Renal cortical epithelial cell (primary cell): ENCODE data around the gene PHETA1. TPM values are rescaled to one million over a fixed set of nuclear protein-coding genes. Genes with fewer than 3 reads are reported as not detected.
A peak's percentile ranks its signal among the peaks of the same experiment; 100 is the strongest.
"Not testable (repeated sequence)": the region's sequence is repeated elsewhere in the genome, so short reads cannot be mapped to it uniquely, and the experiment has no call there.

Experiments
- DNase-seq: peaks from one replicate; pipeline ENCODE4 v3.0.0-alpha.2; 2011; ENCODE audit warnings: low read depth
- total RNA-seq: library from RNA; depleted of rRNA; stranded (reverse); fragments of >200 nt; gene quantifications from 2 replicates; pipeline ENCODE4 v1.2.3, GENCODE V29; 2014

Gene PHETA1
- total RNA-seq, 1 donor from 2014 or later, result 15.1 TPM

DNA sequence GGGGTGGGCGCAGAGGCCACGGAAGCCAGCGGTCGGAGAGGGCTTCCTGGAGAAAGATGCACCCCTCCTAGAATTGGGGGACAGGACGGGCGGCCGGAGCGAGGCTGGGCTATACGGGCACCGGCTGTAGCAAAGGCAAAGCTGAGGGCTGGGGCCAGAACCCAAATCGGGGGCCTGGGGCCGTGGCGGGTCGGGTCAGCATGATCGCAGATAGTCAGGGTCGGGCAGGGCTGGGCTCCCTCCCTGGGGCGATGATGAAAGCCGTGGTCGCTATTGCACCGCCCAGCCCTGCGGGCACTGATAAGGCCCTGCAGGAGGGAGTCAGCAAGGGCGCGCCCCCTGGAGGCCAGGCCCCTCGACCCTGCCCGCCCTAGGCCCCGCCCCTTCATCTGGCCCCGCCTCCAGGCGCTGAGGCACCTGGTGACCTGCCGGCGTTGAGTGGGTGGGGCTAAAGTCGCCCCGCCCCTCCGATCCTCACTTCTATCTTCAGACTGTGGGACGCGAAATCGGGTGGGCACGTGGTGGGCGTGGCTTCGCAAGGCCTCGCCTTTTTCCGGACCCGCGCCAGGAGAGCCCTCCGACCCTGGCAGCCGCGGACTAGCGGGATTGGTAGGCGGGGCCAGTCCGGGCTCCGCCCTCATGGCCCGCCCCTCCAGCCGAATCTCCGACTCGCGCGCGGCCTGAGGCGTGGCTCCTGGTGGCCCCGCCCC, 36.4 kb upstream of the PHETA1 start:
- peak; percentile 83 for DNase-seq

DNA sequence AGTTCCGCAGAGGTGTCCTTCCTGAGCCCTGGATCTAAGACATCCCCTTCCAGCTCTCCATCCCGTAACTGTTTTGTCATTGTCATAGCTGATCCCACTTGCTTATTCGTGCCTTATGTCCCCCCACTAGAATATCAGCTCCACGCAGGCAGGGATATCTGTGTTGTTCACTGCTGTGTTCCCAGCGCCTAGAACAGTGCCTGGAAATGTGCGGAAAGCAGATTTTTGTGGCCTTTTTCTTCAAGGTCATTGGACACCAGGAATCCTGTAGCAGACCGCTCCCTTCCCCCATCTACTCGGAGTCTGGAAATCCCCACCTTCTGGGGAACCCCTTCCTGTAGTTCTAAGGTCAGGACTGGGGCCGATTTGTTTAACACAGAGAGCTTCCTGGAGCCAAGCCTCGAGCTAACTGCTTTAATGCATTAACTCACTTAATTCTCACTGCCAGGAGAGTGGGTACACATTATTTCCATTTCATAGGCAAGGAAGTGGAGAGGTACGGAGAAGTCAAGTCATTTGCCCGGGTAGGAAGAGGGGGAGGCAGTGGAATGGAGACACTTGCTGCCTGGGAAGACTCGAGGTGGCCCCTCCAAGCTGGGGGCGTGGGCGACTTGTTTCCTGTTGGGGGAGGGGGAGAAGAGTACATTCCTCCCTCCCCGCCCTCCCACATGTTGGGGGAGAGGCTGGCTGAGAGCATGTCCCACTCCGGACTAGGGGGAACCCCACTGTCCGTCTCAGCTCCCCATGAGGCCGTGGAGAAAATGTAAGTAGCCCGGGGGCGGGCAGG, 35.7 kb upstream of the PHETA1 start:
- peak; percentile 89 for DNase-seq

DNA sequence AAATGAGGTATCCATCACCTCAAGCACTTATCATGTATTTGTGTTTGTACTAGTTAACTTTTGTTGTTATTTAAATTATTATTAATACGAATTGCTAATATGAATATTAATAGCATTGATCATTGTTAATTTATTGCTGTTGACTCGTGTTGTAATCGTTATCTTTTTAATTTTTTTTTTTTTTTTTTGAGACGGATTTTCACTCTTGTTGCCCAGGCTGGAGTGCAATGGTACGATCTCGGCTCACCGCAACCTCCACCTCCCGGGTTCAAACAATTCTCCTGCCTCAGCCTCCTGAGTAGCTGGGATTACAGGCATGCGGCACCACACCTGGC, 33.6 kb upstream of the PHETA1 start:
- not testable (repeated sequence) for DNase-seq

DNA sequence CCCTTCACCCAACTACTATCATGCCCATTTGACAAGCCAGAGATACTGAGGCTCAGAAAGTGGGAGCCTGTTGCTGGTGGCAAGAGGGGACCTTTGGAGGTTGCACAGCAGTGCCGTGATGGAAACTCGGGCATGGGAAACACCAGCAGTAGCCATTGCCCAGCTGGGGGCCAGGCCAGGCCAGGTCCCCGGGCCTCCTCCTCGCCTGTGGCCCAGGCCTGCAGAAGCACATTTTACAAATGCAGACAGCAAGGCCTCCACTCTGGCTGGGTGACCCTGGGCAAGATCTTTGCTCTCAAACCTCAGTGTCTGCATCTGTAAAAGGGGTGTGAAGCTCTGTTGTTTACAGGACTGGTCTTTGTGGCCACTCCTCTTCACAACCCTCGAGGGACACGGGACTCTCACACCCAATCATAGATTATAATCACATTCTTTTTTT, 32.3 kb upstream of the PHETA1 start:
- DNase-seq, result no peak

DNA sequence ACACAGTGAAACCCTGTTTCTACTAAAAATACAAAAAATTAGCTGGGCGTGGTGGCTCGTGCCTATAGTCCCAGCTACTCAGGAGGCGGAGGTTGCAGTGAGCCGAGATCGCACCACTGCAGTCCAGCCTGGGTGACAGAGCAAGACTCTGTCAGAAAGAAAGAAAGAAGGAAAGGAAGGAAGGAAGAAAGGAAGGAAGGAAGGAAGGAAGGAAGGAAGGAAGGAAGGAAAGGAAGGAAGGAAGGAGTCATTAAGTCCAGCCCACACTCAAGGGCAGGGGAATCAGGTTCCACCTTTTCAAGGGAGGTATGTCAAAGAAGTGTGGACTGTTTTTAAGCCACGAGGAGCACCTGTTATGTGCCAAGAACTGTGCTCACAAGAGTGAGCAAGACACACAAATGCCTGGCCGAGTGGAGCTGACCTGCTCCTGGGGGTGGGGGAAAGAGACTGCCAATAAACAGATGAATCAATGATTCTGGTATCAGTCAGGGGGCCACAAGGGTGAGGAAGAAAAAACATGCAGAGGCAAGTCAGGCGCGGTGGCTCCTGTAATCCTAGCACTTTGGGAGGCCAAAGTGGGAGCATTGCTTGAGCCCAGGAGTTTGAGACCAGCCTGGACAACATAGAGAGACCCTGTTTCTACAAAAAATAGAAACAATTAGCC, 31.0 kb upstream of the PHETA1 start:
- not testable (repeated sequence) for DNase-seq

DNA sequence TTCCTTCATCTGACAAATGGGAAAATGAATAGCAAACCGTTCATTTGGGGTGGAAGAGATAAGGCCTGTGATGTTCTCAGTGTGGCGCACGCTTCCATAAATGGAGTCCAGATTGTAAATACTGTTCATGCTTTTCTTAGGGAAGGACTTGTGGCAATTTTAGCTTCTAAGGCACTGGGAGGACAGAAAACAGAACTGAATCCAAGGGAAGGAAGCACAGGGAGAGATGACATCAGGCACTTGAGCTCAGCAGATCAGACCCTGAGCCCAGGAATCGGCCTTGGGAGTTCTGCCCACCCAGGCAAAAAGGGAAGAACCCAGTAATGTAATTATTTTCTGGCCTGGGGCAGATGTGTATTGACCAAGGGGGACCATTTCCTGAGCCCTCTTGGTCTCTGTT, 29.6 kb upstream of the PHETA1 start:
- peak; percentile 47 for DNase-seq

DNA sequence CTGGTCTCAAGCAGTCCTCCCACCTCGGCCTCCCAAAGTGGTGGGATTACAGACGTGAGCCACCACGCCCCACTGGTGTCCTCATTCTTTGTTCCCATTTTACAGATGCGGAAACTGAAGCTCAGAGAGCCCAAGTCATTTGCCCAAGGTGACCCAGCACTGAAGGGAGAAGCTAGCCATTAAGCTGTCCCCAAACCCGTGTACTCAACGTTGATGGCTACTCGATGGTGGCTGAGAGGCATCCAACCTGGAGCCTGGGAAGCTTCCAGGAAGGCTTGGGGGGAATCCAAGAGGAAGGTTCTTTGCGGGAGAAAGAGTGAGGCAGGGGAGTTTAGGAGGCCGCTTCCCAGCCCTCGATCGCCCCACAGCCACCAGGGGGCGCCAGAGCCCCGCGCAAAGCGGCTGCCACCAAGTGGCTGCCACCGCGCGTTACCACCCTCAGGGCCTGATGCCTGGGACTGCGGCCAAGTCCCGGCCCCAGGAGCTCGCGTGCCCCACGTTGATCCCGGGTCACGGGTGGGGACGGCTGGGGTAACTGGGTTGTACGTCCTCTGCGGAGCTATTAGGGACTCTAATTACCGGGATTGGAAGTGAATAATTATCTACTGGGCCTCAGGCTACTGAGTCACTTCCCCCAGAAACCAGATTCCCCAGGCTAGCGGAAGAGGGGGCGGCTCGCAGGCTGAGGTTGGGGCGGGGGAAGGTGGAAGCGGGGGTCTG, 28.0 kb upstream of the PHETA1 start:
- DNase-seq, result peak; percentile 94

DNA sequence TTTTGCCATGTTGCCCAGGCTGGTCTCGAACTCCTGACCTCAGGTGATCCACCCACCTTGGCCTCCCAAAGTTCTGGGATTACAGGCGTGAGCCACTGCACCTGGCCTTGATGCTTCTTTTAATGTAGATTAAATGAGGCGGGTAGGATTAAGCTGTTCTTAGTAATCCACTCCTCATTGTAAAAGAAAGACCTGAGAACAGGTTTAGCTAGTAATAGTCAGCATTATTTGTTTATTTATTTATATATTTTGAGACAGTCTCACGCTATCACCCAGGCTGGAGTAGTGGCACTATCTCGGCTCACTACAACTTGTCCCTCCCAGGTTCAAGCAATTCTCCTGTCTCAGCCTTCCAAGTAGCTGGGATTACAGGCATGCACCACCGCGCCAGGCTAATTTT, 27.4 kb upstream of the PHETA1 start:
- DNase-seq, result not testable (repeated sequence)

DNA sequence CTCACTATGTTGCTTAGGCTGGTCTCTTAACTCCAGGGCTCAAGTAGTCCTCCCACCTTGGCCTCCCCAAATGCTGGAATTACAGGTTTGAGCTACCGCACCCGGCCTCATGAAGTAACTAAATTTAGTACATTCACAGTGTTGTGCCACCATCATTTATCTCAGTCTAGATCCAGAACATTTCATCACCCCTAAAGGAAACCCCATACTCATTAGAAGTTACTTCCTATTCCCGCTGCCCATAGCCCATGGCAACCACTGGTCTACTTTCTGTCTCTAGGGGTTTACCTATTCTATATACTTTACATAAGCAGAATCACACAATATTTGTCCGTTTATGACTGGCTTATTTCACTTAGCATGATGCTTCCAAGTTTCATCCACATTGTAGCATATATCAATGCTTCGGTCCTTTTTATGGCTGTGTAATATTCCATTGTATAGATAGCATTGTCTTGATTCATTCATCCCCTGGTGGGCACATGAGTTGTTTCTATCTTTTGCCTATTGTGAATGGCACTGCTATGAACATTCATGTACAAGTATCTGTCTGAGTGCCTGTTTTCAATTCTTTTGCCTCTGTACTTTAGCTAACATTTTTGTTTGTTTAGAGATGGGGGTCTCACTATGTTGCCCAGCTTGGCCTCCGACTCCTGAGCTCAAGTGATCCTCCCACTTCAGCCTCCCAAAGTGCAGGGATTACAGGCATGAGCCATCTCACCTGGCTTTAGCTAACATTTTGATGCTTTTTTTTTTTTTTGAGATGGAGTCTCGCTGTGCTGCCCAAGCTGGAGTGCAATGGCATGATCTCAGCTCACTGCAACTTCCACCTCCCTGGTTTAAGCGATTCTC, 26.7 kb upstream of the PHETA1 start:
- no peak for DNase-seq

DNA sequence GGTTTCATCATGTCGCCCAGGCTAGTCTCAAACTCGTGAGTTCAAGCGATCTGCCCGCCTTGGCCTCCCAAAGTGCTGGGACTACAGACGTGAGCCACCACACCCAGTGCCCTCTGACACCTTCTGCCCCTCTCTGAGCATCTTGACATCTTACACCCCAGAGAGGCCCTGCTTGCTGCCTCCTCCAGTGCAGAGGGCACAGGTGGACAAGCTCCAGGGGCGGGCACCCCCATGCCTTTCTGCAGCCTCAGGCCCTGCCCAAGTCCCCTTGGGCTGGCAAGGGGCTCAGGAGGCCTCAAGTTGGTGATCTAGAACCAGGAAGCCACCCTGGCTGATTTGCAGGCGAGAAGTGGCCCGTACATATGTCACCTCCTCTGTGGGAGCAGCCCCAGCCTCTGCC, 25.6 kb upstream of the PHETA1 start:
- DNase-seq, result no peak

DNA sequence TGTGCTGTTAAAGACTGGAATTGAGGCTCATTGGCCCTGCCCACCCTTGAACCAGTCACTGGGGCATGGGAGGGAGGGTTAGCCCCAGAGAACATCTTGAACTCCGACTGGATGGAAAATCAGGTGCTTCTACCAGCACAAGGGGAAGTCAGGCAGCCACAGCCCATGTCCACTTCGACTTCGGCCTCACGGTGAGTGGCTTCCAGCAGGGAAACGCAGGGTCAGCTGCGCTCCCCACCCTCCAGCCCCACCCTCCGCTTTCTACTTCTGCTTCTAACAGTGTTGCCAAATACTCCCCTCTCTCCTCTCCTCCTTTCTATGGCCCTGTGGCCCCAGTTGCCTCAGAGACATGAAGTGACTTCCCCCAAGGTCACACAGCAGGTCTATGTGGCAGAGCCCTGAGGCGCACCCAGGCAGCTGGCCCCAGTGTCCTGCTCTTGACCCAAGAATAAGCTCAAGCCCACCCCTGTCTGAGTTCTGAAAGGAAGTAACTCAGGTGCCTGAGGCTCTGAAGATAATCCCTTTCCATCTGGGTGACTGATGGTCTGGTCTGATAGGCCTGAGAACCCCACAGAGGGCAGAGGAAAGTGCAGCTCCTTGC, 24.9 kb upstream of the PHETA1 start:
- DNase-seq, result no peak

DNA sequence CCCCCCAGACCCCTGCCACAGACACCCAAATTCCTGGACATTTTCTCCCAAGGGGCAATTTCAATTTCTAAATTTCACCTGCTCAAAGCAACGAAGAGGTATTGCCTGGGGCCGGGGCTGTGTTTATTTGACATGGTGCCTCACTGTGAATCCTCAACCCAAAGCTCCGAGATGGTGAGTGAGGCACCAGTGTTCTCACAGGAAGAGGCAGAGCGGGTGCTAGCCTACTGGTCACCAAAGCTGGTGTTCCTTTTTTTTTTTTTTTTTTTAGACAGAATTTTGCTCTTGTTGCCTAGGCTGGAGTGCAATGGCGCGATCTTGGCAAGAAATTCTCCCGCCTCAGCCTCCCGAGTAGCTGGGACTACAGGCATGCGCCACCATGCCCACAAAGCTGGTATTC, 22.0 kb upstream of the PHETA1 start:
- no peak for DNase-seq

DNA sequence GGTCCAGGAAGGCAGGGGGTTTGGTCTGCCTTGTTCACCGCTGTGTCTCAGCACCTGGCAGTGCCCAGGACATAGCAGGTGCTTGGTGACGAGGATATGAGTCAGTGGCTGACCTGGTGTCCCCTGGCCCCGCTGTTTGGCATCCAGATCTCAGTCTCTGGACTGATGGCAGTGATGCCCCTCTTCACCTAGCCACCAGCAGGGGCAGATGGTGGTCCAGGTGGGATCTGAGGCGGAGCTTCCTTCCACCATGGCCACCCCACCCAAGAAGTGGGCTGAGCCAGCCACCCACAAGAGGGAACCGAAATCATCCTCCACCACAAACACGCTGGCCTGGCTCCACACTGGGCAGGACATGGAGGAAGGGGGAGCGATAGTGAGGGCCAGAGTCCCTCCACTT, 20.7 kb upstream of the PHETA1 start:
- no peak for DNase-seq

DNA sequence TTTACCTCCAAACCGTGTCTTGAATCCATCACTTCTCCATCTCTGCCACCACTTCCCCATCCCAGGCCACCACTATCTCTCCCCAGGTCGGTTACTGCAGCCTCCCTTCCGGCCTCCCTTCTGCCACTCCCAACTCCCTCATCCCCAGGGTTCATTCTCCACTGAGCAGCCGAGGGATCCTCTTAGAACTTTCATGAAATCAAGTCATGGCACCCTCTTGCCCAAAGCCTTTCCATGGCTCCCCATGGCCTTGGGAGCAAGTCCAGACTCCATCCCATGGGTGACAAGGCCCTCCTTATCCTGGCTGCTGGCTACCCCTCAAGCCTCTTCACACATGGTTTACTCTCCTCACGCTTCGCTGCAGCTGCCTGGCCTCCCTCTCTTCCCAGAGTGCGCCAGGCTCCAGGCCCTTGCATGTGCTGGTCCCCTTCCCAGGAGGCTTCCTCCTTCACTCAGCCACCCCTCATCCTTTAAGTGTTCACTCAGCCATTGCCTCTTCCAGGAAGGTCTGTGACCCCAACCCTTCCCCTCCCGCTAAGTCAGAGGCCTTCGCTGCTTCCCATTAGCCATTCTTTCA, 18.9 kb upstream of the PHETA1 start:
- peak; percentile 67 for DNase-seq

DNA sequence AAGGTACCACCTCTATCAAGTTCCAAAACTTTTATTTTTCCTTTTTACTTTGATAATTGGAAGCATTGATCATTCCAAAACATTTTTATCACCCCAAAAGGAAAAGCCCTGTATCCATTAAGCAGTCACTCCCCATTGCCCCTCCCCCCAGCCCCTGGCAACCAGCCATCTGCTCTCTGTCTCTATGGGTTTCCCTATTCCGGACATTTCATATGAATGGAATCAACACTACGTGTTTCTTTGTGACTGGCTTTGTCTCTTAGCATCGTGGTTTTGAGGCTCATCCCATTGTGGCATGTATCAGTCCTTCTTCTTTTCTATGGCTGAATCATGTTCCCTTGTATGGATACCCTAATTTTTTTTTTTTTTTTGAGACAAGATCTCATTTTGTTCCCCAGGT, 18.0 kb upstream of the PHETA1 start:
- DNase-seq, result no peak

DNA sequence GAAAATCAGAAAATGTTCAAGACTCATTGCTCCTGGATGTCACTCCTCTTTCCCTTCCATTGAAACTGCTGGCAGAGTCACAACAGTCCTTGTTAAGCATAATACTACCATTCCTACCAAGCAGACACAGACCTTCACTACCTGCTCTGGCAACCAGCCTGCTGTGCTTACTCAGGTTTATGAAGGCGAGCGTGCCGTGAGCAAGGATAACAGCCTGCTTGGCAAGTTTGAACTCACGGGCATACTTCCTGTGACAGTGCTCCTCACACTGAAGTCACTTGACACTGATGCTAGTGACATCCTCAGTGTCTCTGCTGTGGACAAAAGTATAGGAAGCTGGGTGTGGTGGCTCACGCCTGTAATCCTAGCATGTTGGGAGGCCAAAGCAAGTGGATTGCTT, 15.7 kb upstream of the PHETA1 start:
- no peak for DNase-seq

DNA sequence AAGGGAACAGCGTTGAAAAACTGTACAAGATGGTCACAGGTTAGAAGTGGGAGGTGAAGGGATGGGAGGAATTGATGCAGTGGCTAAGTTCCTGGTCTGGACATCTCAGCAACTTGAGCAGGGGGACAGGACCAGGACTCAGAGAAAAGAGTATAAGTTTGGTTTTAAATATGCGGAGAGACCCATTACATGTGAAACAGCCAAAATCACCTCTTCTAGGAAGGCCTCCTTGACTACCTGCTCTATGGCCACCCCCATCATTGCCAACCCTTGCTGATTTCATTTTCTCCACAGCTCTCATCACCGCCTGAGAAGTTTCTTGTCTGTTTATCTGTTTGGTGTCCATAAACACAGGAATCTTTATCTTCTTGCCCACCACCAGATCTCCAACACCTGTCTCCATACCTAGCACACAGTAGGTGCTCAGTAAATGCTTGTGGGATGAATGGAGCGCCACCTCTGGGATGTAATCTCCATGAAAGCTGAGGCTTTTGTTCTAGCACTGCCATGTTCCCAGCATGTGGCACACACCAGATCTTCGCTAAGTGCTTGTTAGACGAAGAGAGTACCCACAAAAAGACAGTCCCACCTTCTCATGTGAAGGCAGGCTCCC, 11.2 kb upstream of the PHETA1 start:
- DNase-seq, result no peak

DNA sequence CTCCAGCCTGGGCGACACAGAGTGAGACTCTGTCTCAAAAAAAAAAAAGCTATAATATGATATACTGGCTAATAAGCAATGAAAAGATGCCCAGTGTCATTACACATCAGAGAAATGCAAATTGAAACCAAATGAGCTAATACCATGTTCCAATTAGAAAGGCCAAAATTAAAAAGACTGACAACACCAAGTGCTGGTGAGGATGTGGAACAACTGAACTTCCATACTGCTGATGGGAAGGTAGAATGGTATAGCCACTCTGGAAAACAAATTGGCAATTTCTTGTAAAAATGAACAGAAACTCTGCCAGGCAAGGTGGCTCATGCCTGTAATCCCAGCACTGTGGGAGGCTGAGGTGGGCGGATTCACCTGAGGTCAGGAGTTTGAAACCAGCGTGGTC, 8.5 kb upstream of the PHETA1 start:
- DNase-seq, result no peak

DNA sequence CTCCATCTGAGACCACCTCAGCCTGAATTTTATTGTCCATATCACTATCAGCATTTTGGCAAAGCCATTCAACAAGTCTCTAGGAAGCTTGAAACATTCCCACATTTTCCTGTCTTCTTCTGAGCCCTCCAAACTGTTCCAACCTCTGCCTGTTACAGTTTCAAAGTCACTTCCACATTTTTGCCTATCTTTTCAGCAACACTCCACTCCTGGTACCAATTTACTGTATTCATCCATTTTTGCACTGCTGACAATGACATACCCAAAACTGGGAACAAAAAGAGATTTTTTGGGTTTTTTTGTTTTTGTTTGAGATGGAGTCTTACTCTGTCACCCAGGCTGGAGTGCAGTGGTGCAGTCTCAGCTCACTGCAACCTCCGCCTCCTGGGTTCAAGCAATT, 4.3 kb upstream of the PHETA1 start:
- DNase-seq, result not testable (repeated sequence)
